GM12878 (cell line): ENCODE results near the gene EIF3A. TPM values are rescaled to one million over a fixed set of nuclear protein-coding genes. Genes with fewer than 3 reads are reported as not detected.
A peak's percentile ranks its signal among the peaks of the same experiment; 100 is the strongest.

ENCODE experiments used
- ATAC-seq: fragments of 200-7000 bp; cut with Tn5 transposase; 3 replicates; pipeline ENCODE4 v1.9.1; 2020; ENCODE audit warnings: mild to moderate bottlenecking, moderate library complexity
- BruUV-seq: library from RNA; stranded (reverse); fragments of 400-500 nt; replicated peaks from 2 replicates; lab custom pipeline; 2021; lab: Mats Ljungman, UMichigan
- CTCF ChIA-PET: fragments of 300-600 bp; sonication (Branson Sonifier 250); formaldehyde crosslinking; extraction: SDS; loops from one replicate; lab custom pipeline; 2021; ENCODE audit warnings: inconsistent platforms; lab: Yijun Ruan, JAX
- POLR2A ChIA-PET: fragments of 350-600 bp; formaldehyde crosslinking; extraction: SDS; loops from one replicate; lab custom pipeline; 2021; ENCODE audit warnings: inconsistent platforms; lab: Charles Lee
- RAD21 ChIA-PET: fragments of 300-600 bp; sonication (Branson Sonifier 250); formaldehyde crosslinking; loops from one replicate; lab custom pipeline; 2023; ENCODE audit warnings: antibody characterized with exemption; ENCODE audit not compliant: unreplicated experiment; lab: Charles Lee
- SMC1A ChIA-PET: fragments of 300-600 bp; sonication (Branson Sonifier 250); formaldehyde crosslinking; loops from one replicate; lab custom pipeline; 2023; ENCODE audit not compliant: unreplicated experiment, uncharacterized antibody; lab: Charles Lee
- DNase-seq: peaks from one replicate; pipeline ENCODE4 v3.0.0-alpha.2; 2011; ENCODE audit warnings: low read depth, low spot score
- FAIRE-seq: peaks from 3 replicates; lab custom pipeline; 2011; peaks lifted over from hg19 to GRCh38; lab: Jason Lieb, UNC
- H2AFZ ChIP-seq: 2 replicates; pipeline ENCODE4 v1.6.0; 2011; ENCODE audit warnings: low read depth, low read length, control low read depth; ENCODE audit not compliant: control insufficient read depth
- H3K27ac ChIP-seq: 2 replicates; pipeline ENCODE4 v1.5.1; 2011; ENCODE audit warnings: control low read depth; ENCODE audit not compliant: control insufficient read depth, insufficient read depth
- H3K27me3 ChIP-seq, 2 experiments: replicated peaks in 1 of 2; 2 replicates each; pipeline versions ENCODE4 v1.6.0 to v1.6.1; 2011; ENCODE audit warnings: low read length in 1 of 2; ENCODE audit not compliant: control insufficient read depth in 2 of 2, insufficient read depth in 2 of 2
- H3K36me3 ChIP-seq, 2 experiments: 2 replicates each; pipeline ENCODE4 v1.5.1; 2011; ENCODE audit warnings: low read length in 1 of 2; ENCODE audit not compliant: control insufficient read depth in 2 of 2, insufficient read depth in 2 of 2
- H3K4me1 ChIP-seq: 2 replicates; pipeline ENCODE4 v1.6.1; 2011; ENCODE audit warnings: mild to moderate bottlenecking, low read length, moderate library complexity, mixed read lengths; ENCODE audit not compliant: control insufficient read depth, insufficient read depth
- H3K4me2 ChIP-seq: 2 replicates; pipeline ENCODE4 v1.6.0; 2011; ENCODE audit warnings: control low read depth; ENCODE audit not compliant: control insufficient read depth, insufficient read depth
- H3K4me3 ChIP-seq: fragments of 200-600 bp; sonication (generic); 2 replicates; pipeline ENCODE4 v1.5.1; 2016
- H3K79me2 ChIP-seq: 2 replicates; pipeline ENCODE4 v1.6.0; 2011; ENCODE audit warnings: low read length; ENCODE audit not compliant: control insufficient read depth, insufficient read depth
- H3K9ac ChIP-seq: 2 replicates; pipeline ENCODE4 v1.8.0; 2011; ENCODE audit warnings: low read length, control low read depth, mixed read lengths; ENCODE audit not compliant: control insufficient read depth, insufficient read depth
- H3K9me3 ChIP-seq: replicated peaks from 3 replicates; pipeline ENCODE4 v1.5.1; 2011; ENCODE audit warnings: mild to moderate bottlenecking, low read length; ENCODE audit not compliant: control insufficient read depth, insufficient read depth
- H4K20me1 ChIP-seq: 2 replicates; pipeline ENCODE4 v1.6.0; 2011; ENCODE audit not compliant: control insufficient read depth, insufficient read depth
- POLR2AphosphoS5 ChIP-seq: IDR thresholded peaks from 2 replicates; pipeline ENCODE4 v1.6.1; 2011; ENCODE audit warnings: mild to moderate bottlenecking, low read length, inconsistent platforms
- ZNF384 ChIP-seq: IDR thresholded peaks from 2 replicates; pipeline ENCODE4 v1.6.1; 2012; ENCODE audit warnings: low read depth, mild to moderate bottlenecking, low read length, improper control_type of control experiment, borderline replicate concordance
- WGBS: methylation state at CpG from one replicate; pipeline ENCODE4 v1.1.6; 2016; ENCODE audit warnings: low lambda C conversion rate; ENCODE audit not compliant: insufficient replicate concordance, insufficient coverage; ENCODE audit errors: missing lambda C conversion rate; 5-methylcytosine and 5-hydroxymethylcytosine counted together
- in situ Hi-C: fragments of 300-500 bp; cut with MboI; formaldehyde crosslinking; loops from 9 replicates; pipeline ENCODE4 v1.14.3; 2018; ENCODE audit warnings: mixed read lengths
- intact Hi-C: fragments of 100-400 bp; cut with micrococcal nuclease; formaldehyde crosslinking; loops from one replicate; pipeline ENCODE4 v1.14.2; 2022; ENCODE audit not compliant: unreplicated experiment
- polyA plus RNA-seq, 11 experiments: library from polyadenylated mRNA; depleted of rRNA in 4 of 11; unstranded in 6 of 11; stranded (reverse) in 5 of 11; fragments of >200 nt; fragmentation: Nextera tagmentation in 4 of 11; fragmentation: Illumina TruSeq in 1 of 11; extraction: Ambion mirVana in 4 of 11; extraction: Trizol in 1 of 11; gene quantifications; 1 replicate in 1 of 11; 2 replicates in 10 of 11; pipeline versions ENCODE4 v1.2.1 to v1.2.3, GENCODE V29; 2011 to 2016; ENCODE audit warnings: inconsistent platforms in 2 of 11, missing spikeins in 2 of 11, low read depth in 1 of 11
- total RNA-seq, 4 experiments: library from RNA; depleted of rRNA in 3 of 4; stranded (reverse); fragments of >200 nt in 3 of 4; fragmentation: Illumina TruSeq in 1 of 4; extraction: Trizol in 1 of 4; gene quantifications; 2 replicates each; pipeline versions ENCODE4 v1.2.1 to v1.2.3, GENCODE V29; 2013 to 2021
- TF ChIP-seq, protein P1 (sequence below): fragments of 450-650 bp; IDR thresholded peaks from 2 replicates; pipeline ENCODE4 v1.6.1; 2017; ENCODE audit warnings: mild to moderate bottlenecking, low read depth, inconsistent platforms; ENCODE audit not compliant: poor library complexity, severe bottlenecking
- TF ChIP-seq, protein P2 (sequence below): fragments of 450-650 bp; formaldehyde crosslinking; IDR thresholded peaks from 2 replicates; pipeline ENCODE4 v1.5.0; 2022; ENCODE audit warnings: mild to moderate bottlenecking, missing genetic modification characterization

EIF3A gene
- total and polyA plus RNA-seq, 10 of the 15 experiments (the other 5 are each of a cell fraction or from before 2014, with no cell fraction given), result 42.3 to 195 (median 96.3) TPM

DNA sequence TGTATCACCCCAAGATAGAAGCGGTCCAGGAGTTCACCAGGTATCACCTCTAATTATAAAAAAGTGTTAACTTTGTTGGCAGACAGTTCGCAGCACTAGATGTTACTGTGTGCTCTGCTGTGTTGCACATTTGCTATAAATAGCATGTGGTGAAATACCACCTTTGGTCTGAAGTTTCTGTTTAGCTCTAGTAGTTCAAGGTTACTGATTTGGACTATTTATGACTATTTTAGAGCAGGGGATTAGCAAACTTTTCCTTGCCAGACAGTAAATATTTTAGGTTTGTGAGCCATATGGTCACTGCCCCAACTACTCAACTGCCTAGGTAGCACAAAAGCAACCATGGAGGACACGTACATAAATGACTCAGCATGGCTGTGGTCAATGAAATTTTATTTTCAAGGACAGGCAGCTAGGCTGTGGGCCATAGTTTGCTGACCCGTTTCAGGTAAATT lies 39.8 kb upstream of the EIF3A start (continued):
- TF ChIP-seq, protein P1, sequence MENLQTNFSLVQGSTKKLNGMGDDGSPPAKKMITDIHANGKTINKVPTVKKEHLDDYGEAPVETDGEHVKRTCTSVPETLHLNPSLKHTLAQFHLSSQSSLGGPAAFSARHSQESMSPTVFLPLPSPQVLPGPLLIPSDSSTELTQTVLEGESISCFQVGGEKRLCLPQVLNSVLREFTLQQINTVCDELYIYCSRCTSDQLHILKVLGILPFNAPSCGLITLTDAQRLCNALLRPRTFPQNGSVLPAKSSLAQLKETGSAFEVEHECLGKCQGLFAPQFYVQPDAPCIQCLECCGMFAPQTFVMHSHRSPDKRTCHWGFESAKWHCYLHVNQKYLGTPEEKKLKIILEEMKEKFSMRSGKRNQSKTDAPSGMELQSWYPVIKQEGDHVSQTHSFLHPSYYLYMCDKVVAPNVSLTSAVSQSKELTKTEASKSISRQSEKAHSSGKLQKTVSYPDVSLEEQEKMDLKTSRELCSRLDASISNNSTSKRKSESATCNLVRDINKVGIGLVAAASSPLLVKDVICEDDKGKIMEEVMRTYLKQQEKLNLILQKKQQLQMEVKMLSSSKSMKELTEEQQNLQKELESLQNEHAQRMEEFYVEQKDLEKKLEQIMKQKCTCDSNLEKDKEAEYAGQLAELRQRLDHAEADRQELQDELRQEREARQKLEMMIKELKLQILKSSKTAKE, result peak; percentile 100
- no peak for TF ChIP-seq POLR2AphosphoS5

DNA sequence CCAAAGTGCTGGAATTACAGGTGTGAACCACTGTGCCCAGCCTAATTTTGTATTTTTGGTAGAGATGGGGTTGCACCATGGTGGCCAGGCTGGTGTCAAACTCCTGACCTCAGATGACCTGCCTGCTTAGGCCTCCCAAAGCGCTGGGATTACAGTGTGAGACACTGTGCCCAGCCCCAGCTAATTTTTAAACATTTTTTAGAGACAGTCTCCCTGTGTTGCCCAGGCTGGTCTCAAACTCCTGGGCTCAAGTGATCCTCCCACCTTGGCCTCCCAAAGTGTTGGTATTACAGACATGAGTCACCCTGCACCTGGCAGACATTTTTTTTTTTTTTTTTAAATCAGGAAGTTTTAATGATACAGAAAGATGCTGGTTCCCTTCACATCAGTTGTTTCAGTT lies 38.8 kb upstream of the EIF3A start:
- BruUV-seq, result no TSS peak
- peak; percentile 25; the same call in 1 of the 2 replicates for TF ChIP-seq ZNF384
- TF ChIP-seq, protein P2, sequence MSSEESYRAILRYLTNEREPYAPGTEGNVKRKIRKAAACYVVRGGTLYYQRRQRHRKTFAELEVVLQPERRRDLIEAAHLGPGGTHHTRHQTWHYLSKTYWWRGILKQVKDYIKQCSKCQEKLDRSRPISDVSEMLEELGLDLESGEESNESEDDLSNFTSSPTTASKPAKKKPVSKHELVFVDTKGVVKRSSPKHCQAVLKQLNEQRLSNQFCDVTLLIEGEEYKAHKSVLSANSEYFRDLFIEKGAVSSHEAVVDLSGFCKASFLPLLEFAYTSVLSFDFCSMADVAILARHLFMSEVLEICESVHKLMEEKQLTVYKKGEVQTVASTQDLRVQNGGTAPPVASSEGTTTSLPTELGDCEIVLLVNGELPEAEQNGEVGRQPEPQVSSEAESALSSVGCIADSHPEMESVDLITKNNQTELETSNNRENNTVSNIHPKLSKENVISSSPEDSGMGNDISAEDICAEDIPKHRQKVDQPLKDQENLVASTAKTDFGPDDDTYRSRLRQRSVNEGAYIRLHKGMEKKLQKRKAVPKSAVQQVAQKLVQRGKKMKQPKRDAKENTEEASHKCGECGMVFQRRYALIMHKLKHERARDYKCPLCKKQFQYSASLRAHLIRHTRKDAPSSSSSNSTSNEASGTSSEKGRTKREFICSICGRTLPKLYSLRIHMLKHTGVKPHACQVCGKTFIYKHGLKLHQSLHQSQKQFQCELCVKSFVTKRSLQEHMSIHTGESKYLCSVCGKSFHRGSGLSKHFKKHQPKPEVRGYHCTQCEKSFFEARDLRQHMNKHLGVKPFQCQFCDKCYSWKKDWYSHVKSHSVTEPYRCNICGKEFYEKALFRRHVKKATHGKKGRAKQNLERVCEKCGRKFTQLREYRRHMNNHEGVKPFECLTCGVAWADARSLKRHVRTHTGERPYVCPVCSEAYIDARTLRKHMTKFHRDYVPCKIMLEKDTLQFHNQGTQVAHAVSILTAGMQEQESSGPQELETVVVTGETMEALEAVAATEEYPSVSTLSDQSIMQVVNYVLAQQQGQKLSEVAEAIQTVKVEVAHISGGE (CRISPR knock-in tag), result no peak
- WGBS, result 94% methylated on average over 1 of the region's 1 CpG
- Histone ChIP-seq H3K79me2 (no peaks in the 10 kb centered on the region), H3K9ac (no peak overlapping the region), H3K27me3 (no peaks in the 10 kb centered on the region), H3K4me2 (peak overlapping the region; percentile 80), H4K20me1 (no peaks in the 10 kb centered on the region), H3K36me3 (peaks cover 0 to 2% of the 10 kb centered on the region in 2 experiments; a peak in 1 of 4 replicates), H3K4me1 (peaks cover 16% of the 10 kb centered on the region), H3K4me3 (no peak overlapping the region), H2AFZ (no peak overlapping the region), H3K9me3 (no peaks in the 10 kb centered on the region), H3K27ac (peak overlapping the region; percentile 43; the same call in 1 of the 2 replicates)
- ATAC-seq, result no peak; the same call in 2 of the 3 replicates
- intact Hi-C loops (no loop called here), in situ Hi-C loops (no loop called here)
- FAIRE-seq, result no peak
- POLR2A ChIA-PET, result interaction anchor here (0.6 to 1.9 kb wide), 6 partner anchors 13 to 1753 kb away, joined by 3 to 12 read pairs (median 3); no protein-coding TSS in a partner anchor
- SMC1A ChIA-PET, result interaction anchor here (0.5 to 2.1 kb wide), 7 partner anchors 15 to 80 kb away, joined by 3 to 8 read pairs (median 4); no protein-coding TSS in a partner anchor
- CTCF ChIA-PET, result interaction anchor here (1.1 to 1.8 kb wide), 2 partner anchors 13 to 40 kb away, joined by 4 read pairs; no protein-coding TSS in a partner anchor
- RAD21 ChIA-PET, result interaction anchor here (0.6 to 3.1 kb wide), 2 partner anchors 12 to 101 kb away, joined by 3 to 13 read pairs; no protein-coding TSS in a partner anchor
- DNase-seq, result no peak
